ENCODE measurements around the gene IFNL2.

Gene IFNL2

GRCh38 chr19:39310558-39311311 is 42.5 kb downstream of the IFNL2 start:
- Histone ChIP-seq H2BK12ac (ENCODE audit: low read length) (no peak overlapping the region), H3K4ac (ENCODE audit: low read length) (no peak overlapping the region), H3K27me3 (ENCODE audit: control insufficient read depth in 3 of 3, insufficient read depth in 3 of 3, low read depth in 1 of 3, low read length in 3 of 3) (peaks cover 9 to 46% (median 29%) of the 10 kb centered on the region in 3 experiments), H2AFZ (ENCODE audit: low read length) (peak overlapping the region; percentile 47), H3K9ac (ENCODE audit: low read depth, low read length, poor library complexity) (no peak overlapping the region), H4K91ac (ENCODE audit: low read depth, low read length, poor library complexity) (no peak overlapping the region), H3K27ac (replicated peaks; ENCODE audit: low read length) (no peak overlapping the region), H3K23ac (ENCODE audit: low read depth, low read length, poor library complexity) (no peak overlapping the region), H3K79me1 (ENCODE audit: low read depth, low read length) (no peaks in the 10 kb centered on the region), H3K4me3 (ENCODE audit: low read length in 2 of 2) (no peak overlapping the region), H3K18ac (ENCODE audit: low read length) (no peak overlapping the region), H3K36me3 (replicated peaks in 1 of 2; ENCODE audit: control insufficient read depth in 2 of 2, insufficient read depth in 2 of 2, low read length in 2 of 2) (peaks cover 0 to 5% of the 10 kb centered on the region in 2 donors), H3K4me2 (ENCODE audit: insufficient read depth, low read length, poor library complexity, severe bottlenecking) (no peak overlapping the region), H2BK5ac (ENCODE audit: low read length) (no peak overlapping the region), H3K14ac (ENCODE audit: low read length) (no peak overlapping the region), H2AK5ac (ENCODE audit: low read depth, low read length) (no peak overlapping the region), H2BK120ac (ENCODE audit: low read depth, low read length) (no peak overlapping the region), H4K8ac (ENCODE audit: low read depth, low read length) (no peak overlapping the region), H3K9me3 (replicated peaks in 1 of 2; ENCODE audit: control insufficient read depth in 2 of 2, insufficient read depth in 1 of 2, low read depth in 1 of 2, low read length in 2 of 2) (peaks cover 2 to 5% of the 10 kb centered on the region in 2 donors), H2BK15ac (ENCODE audit: low read length) (no peak overlapping the region), H3K4me1 (ENCODE audit: control insufficient read depth in 2 of 2, insufficient read depth in 1 of 2, low read depth in 1 of 2, low read length in 2 of 2) (peaks cover 4 to 8% of the 10 kb centered on the region in 2 donors)
- WGBS, 2 donors (ENCODE audit: extremely low coverage in 2 of 2, insufficient read length in 2 of 2, insufficient replicate concordance in 1 of 2) = no CpG with 5 or more reads among the region's 11 CpGs
- no peak for DNase-seq (ENCODE audit: low spot score)

- no peaks in the 10 kb centered on the region for H3K79me1 ChIP-seq (ENCODE audit: low read depth, low read length)
- no peak overlapping the region for H3K4me3 ChIP-seq (ENCODE audit: low read length in 2 of 2)
- H3K27ac ChIP-seq (replicated peaks; ENCODE audit: low read length) = no peak overlapping the region
- H3K4me1 ChIP-seq (ENCODE audit: control insufficient read depth in 2 of 2, insufficient read depth in 1 of 2, low read depth in 1 of 2, low read length in 2 of 2) = no peaks in the 10 kb centered on the region
- H2BK5ac ChIP-seq (ENCODE audit: low read length) = no peak overlapping the region
- no peak overlapping the region for H2BK15ac ChIP-seq (ENCODE audit: low read length)
- no peak for DNase-seq (ENCODE audit: low spot score)
- no peak overlapping the region for H2AFZ ChIP-seq (ENCODE audit: low read length)
- no peak overlapping the region for H2BK120ac ChIP-seq (ENCODE audit: low read depth, low read length)
- no CpG with 5 or more reads among the region's 64 CpGs for WGBS, 2 donors (ENCODE audit: extremely low coverage in 2 of 2, insufficient read length in 2 of 2, insufficient replicate concordance in 1 of 2)
- peaks cover 0 to 26% (median 0%) of the 10 kb centered on the region in 3 experiments for H3K27me3 ChIP-seq (ENCODE audit: control insufficient read depth in 3 of 3, insufficient read depth in 3 of 3, low read depth in 1 of 3, low read length in 3 of 3)
- H3K36me3 ChIP-seq (replicated peaks in 1 of 2; ENCODE audit: control insufficient read depth in 2 of 2, insufficient read depth in 2 of 2, low read length in 2 of 2) = peaks cover 0 to 5% of the 10 kb centered on the region in 2 donors
- no peak overlapping the region for H2BK12ac ChIP-seq (ENCODE audit: low read length)
- no peak overlapping the region for H3K4me2 ChIP-seq (ENCODE audit: insufficient read depth, low read length, poor library complexity, severe bottlenecking)
- H4K91ac ChIP-seq (ENCODE audit: low read depth, low read length, poor library complexity) = no peak overlapping the region
- H3K18ac ChIP-seq (ENCODE audit: low read length) = no peak overlapping the region
- no peaks in the 10 kb centered on the region for H3K9me3 ChIP-seq (replicated peaks in 1 of 2; ENCODE audit: control insufficient read depth in 2 of 2, insufficient read depth in 1 of 2, low read depth in 1 of 2, low read length in 2 of 2)
- H3K4ac ChIP-seq (ENCODE audit: low read length) = no peak overlapping the region
- H4K8ac ChIP-seq (ENCODE audit: low read depth, low read length) = no peak overlapping the region
- no peak overlapping the region for H2AK5ac ChIP-seq (ENCODE audit: low read depth, low read length)
- no peak overlapping the region for H3K23ac ChIP-seq (ENCODE audit: low read depth, low read length, poor library complexity)
- no peak overlapping the region for H3K9ac ChIP-seq (ENCODE audit: low read depth, low read length, poor library complexity)
- H3K14ac ChIP-seq (ENCODE audit: low read length) = no peak overlapping the region
Observed at GRCh38 chr19:39314016-39314728, 46.0 kb downstream of the IFNL2 start.

GRCh38 chr19:39315933-39316332 is 47.7 kb downstream of the IFNL2 start:
- Histone ChIP-seq H3K9me3 (replicated peaks in 1 of 2; ENCODE audit: control insufficient read depth in 2 of 2, insufficient read depth in 1 of 2, low read depth in 1 of 2, low read length in 2 of 2) (no peaks in the 10 kb centered on the region), H2BK12ac (ENCODE audit: low read length) (no peak overlapping the region), H3K36me3 (replicated peaks in 1 of 2; ENCODE audit: control insufficient read depth in 2 of 2, insufficient read depth in 2 of 2, low read length in 2 of 2) (peaks cover 0 to 5% of the 10 kb centered on the region in 2 donors), H3K4me3 (ENCODE audit: low read length in 2 of 2) (no peak overlapping the region), H4K91ac (ENCODE audit: low read depth, low read length, poor library complexity) (no peak overlapping the region), H3K27me3 (ENCODE audit: control insufficient read depth in 3 of 3, insufficient read depth in 3 of 3, low read depth in 1 of 3, low read length in 3 of 3) (peaks cover 0 to 27% (median 6%) of the 10 kb centered on the region in 3 experiments), H2AK5ac (ENCODE audit: low read depth, low read length) (no peak overlapping the region), H4K8ac (ENCODE audit: low read depth, low read length) (no peak overlapping the region), H2BK15ac (ENCODE audit: low read length) (no peak overlapping the region), H3K9ac (ENCODE audit: low read depth, low read length, poor library complexity) (no peak overlapping the region), H3K79me1 (ENCODE audit: low read depth, low read length) (no peaks in the 10 kb centered on the region), H2AFZ (ENCODE audit: low read length) (no peak overlapping the region), H3K4me1 (ENCODE audit: control insufficient read depth in 2 of 2, insufficient read depth in 1 of 2, low read depth in 1 of 2, low read length in 2 of 2) (peaks cover 5 to 6% of the 10 kb centered on the region in 2 donors), H3K18ac (ENCODE audit: low read length) (no peak overlapping the region), H3K4ac (ENCODE audit: low read length) (no peak overlapping the region), H3K27ac (replicated peaks; ENCODE audit: low read length) (no peak overlapping the region), H3K4me2 (ENCODE audit: insufficient read depth, low read length, poor library complexity, severe bottlenecking) (no peak overlapping the region), H2BK5ac (ENCODE audit: low read length) (no peak overlapping the region), H3K23ac (ENCODE audit: low read depth, low read length, poor library complexity) (no peak overlapping the region), H2BK120ac (ENCODE audit: low read depth, low read length) (no peak overlapping the region), H3K14ac (ENCODE audit: low read length) (no peak overlapping the region)
- WGBS, 2 donors (ENCODE audit: extremely low coverage in 2 of 2, insufficient read length in 2 of 2, insufficient replicate concordance in 1 of 2) = no CpG with 5 or more reads among the region's 1 CpG
- DNase-seq (ENCODE audit: low spot score) = no peak

- Histone ChIP-seq H3K27ac (replicated peaks; ENCODE audit: low read length) (no peak overlapping the region), H3K18ac (ENCODE audit: low read length) (no peak overlapping the region), H2BK12ac (ENCODE audit: low read length) (no peak overlapping the region), H3K27me3 (ENCODE audit: control insufficient read depth in 3 of 3, insufficient read depth in 3 of 3, low read depth in 1 of 3, low read length in 3 of 3) (peaks cover 0 to 27% (median 9%) of the 10 kb centered on the region in 3 experiments), H2AFZ (ENCODE audit: low read length) (no peak overlapping the region), H3K14ac (ENCODE audit: low read length) (peak overlapping the region; percentile 13), H2BK5ac (ENCODE audit: low read length) (no peak overlapping the region), H4K91ac (ENCODE audit: low read depth, low read length, poor library complexity) (peak overlapping the region; percentile 50), H2BK120ac (ENCODE audit: low read depth, low read length) (no peak overlapping the region), H3K9me3 (replicated peaks in 1 of 2; ENCODE audit: control insufficient read depth in 2 of 2, insufficient read depth in 1 of 2, low read depth in 1 of 2, low read length in 2 of 2) (no peaks in the 10 kb centered on the region), H3K9ac (ENCODE audit: low read depth, low read length, poor library complexity) (no peak overlapping the region), H2BK15ac (ENCODE audit: low read length) (no peak overlapping the region), H3K79me1 (ENCODE audit: low read depth, low read length) (no peaks in the 10 kb centered on the region), H3K4me2 (ENCODE audit: insufficient read depth, low read length, poor library complexity, severe bottlenecking) (no peak overlapping the region), H3K4me1 (ENCODE audit: control insufficient read depth in 2 of 2, insufficient read depth in 1 of 2, low read depth in 1 of 2, low read length in 2 of 2) (peaks cover 5 to 8% of the 10 kb centered on the region in 2 donors), H3K4me3 (ENCODE audit: low read length in 2 of 2) (no peak overlapping the region), H4K8ac (ENCODE audit: low read depth, low read length) (no peak overlapping the region), H3K36me3 (replicated peaks in 1 of 2; ENCODE audit: control insufficient read depth in 2 of 2, insufficient read depth in 2 of 2, low read length in 2 of 2) (peaks cover 0 to 5% of the 10 kb centered on the region in 2 donors), H3K23ac (ENCODE audit: low read depth, low read length, poor library complexity) (no peak overlapping the region), H3K4ac (ENCODE audit: low read length) (no peak overlapping the region), H2AK5ac (ENCODE audit: low read depth, low read length) (no peak overlapping the region)
- WGBS, 2 donors (ENCODE audit: extremely low coverage in 2 of 2, insufficient read length in 2 of 2, insufficient replicate concordance in 1 of 2) = no CpG with 5 or more reads among the region's 12 CpGs
- no peak for DNase-seq (ENCODE audit: low spot score)
Observed at GRCh38 chr19:39316627-39317321, 48.6 kb downstream of the IFNL2 start.
